GM13976 (cell line): ENCODE measurements around the gene IL13.

Source experiments
- DNase-seq: peaks from one replicate; pipeline ENCODE4 v3.0.0; 2012; ENCODE audit warnings: low spot score
- CTCF ChIP-seq: IDR thresholded peaks from 2 replicates; pipeline ENCODE4 v1.5.1; 2012; ENCODE audit warnings: borderline replicate concordance, mild to moderate bottlenecking; ENCODE audit not compliant: insufficient read depth; ENCODE audit errors: extremely low read depth, missing control alignments, control extremely low read depth
- in situ Hi-C: fragments of 300-500 bp; cut with MboI; formaldehyde crosslinking; loops from one replicate; pipeline ENCODE4 v1.12.0; 2022; ENCODE audit warnings: low sequenced_read_pairs, mixed read lengths, inconsistent platforms; ENCODE audit not compliant: unreplicated experiment

IL13 gene

GRCh38 chr5:132651838-132652469 lies 6.0 kb upstream of the IL13 start:
- no peak for DNase-seq
- TF ChIP-seq CTCF = no peak
- in situ Hi-C loops = no loop called here

GRCh38 chr5:132653716-132654115 lies 4.3 kb upstream of the IL13 start:
- DNase-seq = no peak
- in situ Hi-C loops = no loop called here
- TF ChIP-seq CTCF = no peak

- TF ChIP-seq CTCF = peak; percentile 44
- DNase-seq = peak; percentile 38
- in situ Hi-C loops = no loop called here
Observed at GRCh38 chr5:132655821-132656773, 1.9 kb upstream of the IL13 start.

- peak; percentile 37 for DNase-seq
- in situ Hi-C loops = no loop called here
- TF ChIP-seq CTCF = no peak
Observed at GRCh38 chr5:132656774-132657355, 1.1 kb upstream of the IL13 start.

- no peak for DNase-seq
- in situ Hi-C loops = no loop called here
- no peak for TF ChIP-seq CTCF
Observed at GRCh38 chr5:132658381-132659302, 669 bp downstream of the IL13 start.
